ENCODE results near the gene JARID2. TPM values are rescaled to one million over a fixed set of nuclear protein-coding genes. Genes with fewer than 3 reads are reported as not detected.

The JARID2 gene
- polyA plus RNA-seq, 1 donor from 2014 or later, result 25.5 TPM

- no peaks in the 10 kb centered on the region for H3K9me2 ChIP-seq (ENCODE audit: insufficient read depth, low read length)
- no peak overlapping the region for H3K9ac ChIP-seq (ENCODE audit: low read length)
- H3K4me3 ChIP-seq (ENCODE audit: low read length), result no peak overlapping the region
- no peaks in the 10 kb centered on the region for H4K20me1 ChIP-seq (ENCODE audit: insufficient read depth)
- no peak overlapping the region for H3K27ac ChIP-seq (ENCODE audit: low read length)
- H3K4me2 ChIP-seq (ENCODE audit: low read length), result no peak overlapping the region
- H3K79me2 ChIP-seq (replicated peaks; ENCODE audit: insufficient read depth, low read length), result no peaks in the 10 kb centered on the region
- H3K27me3 ChIP-seq (ENCODE audit: insufficient read depth, low read depth, low read length), result no peaks in the 10 kb centered on the region
- TF ChIP-seq MXI1 (conservative IDR thresholded peaks at IDR 0.05; ENCODE audit: poor library complexity, severe bottlenecking) (no peak), SMC3 (conservative IDR thresholded peaks at IDR 0.05; ENCODE audit: poor library complexity) (no peak), TAF1 (IDR thresholded peaks at IDR 0.05; ENCODE audit: low read depth) (no peak), POLR2AphosphoS5 (IDR thresholded peaks at IDR 0.05) (no peak), EP300 (conservative IDR thresholded peaks at IDR 0.05; ENCODE audit: poor library complexity, severe bottlenecking) (no peak)
- no peaks in the 10 kb centered on the region for H3K36me3 ChIP-seq (ENCODE audit: insufficient read depth, low read length)
- no peaks in the 10 kb centered on the region for H3K9me3 ChIP-seq (ENCODE audit: low read length)
- H2AFZ ChIP-seq (ENCODE audit: low read depth, low read length), result no peak overlapping the region
- H3F3A ChIP-seq (ENCODE audit: insufficient read depth, low read length, poor library complexity, severe bottlenecking), result no peaks in the 10 kb centered on the region
Observed at GRCh38 chr6:15535495-15536197, 289.8 kb downstream of the JARID2 start.

GRCh38 chr6:15536198-15536955, 290.5 kb downstream of the JARID2 start:
- H3K27ac ChIP-seq (ENCODE audit: low read length), result no peak overlapping the region
- H3K4me2 ChIP-seq (ENCODE audit: low read length), result no peak overlapping the region
- H3K4me3 ChIP-seq (ENCODE audit: low read length), result no peak overlapping the region
- H3K9ac ChIP-seq (ENCODE audit: low read length), result no peak overlapping the region
- no peak for TF ChIP-seq TAF1 (IDR thresholded peaks at IDR 0.05; ENCODE audit: low read depth)
- no peak for TF ChIP-seq EP300 (conservative IDR thresholded peaks at IDR 0.05; ENCODE audit: poor library complexity, severe bottlenecking)
- no peak for TF ChIP-seq SMC3 (conservative IDR thresholded peaks at IDR 0.05; ENCODE audit: poor library complexity)
- no peak for TF ChIP-seq MXI1 (conservative IDR thresholded peaks at IDR 0.05; ENCODE audit: poor library complexity, severe bottlenecking)
- TF ChIP-seq REST (IDR thresholded peaks at IDR 0.05; ENCODE audit: borderline replicate concordance), result no peak
- no peak for TF ChIP-seq CTCF (IDR thresholded peaks at IDR 0.05; ENCODE audit: poor library complexity, severe bottlenecking)
- TF ChIP-seq RAD21 (conservative IDR thresholded peaks at IDR 0.05), result no peak
- no peak for TF ChIP-seq EZH2 (IDR thresholded peaks at IDR 0.05; ENCODE audit: borderline replicate concordance, insufficient read depth, low read length, poor library complexity, severe bottlenecking)
- TF ChIP-seq POLR2AphosphoS5 (IDR thresholded peaks at IDR 0.05), result no peak
- H3K36me3 ChIP-seq (ENCODE audit: insufficient read depth, low read length), result no peaks in the 10 kb centered on the region
- no peaks in the 10 kb centered on the region for H3K27me3 ChIP-seq (ENCODE audit: insufficient read depth, low read depth, low read length)
- H2AFZ ChIP-seq (ENCODE audit: low read depth, low read length), result no peak overlapping the region
- H3K9me2 ChIP-seq (ENCODE audit: insufficient read depth, low read length), result no peaks in the 10 kb centered on the region
- no peaks in the 10 kb centered on the region for H3F3A ChIP-seq (ENCODE audit: insufficient read depth, low read length, poor library complexity, severe bottlenecking)
- H3K9me3 ChIP-seq (ENCODE audit: low read length), result no peaks in the 10 kb centered on the region
- no peaks in the 10 kb centered on the region for H4K20me1 ChIP-seq (ENCODE audit: insufficient read depth)
- H3K79me2 ChIP-seq (replicated peaks; ENCODE audit: insufficient read depth, low read length), result no peaks in the 10 kb centered on the region
